Amniotic epithelial cell (primary cell): ENCODE measurements around the gene IFIT1.
"Not testable (repeated sequence)": the region's sequence is repeated elsewhere in the genome, so short reads cannot be mapped to it uniquely, and the experiment has no call there.

Experiments
- DNase-seq: peaks from one replicate; pipeline ENCODE4 v3.0.0-alpha.2; 2010; ENCODE audit warnings: low read depth

The IFIT1 gene

DNA sequence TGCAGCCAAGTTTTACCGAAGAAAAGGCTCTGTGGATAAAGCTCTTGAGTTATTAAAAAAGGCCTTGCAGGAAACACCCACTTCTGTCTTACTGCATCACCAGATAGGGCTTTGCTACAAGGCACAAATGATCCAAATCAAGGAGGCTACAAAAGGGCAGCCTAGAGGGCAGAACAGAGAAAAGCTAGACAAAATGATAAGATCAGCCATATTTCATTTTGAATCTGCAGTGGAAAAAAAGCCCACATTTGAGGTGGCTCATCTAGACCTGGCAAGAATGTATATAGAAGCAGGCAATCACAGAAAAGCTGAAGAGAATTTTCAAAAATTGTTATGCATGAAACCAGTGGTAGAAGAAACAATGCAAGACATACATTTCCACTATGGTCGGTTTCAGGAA lies 10.6 kb downstream of the IFIT1 start:
- no peak for DNase-seq

DNA sequence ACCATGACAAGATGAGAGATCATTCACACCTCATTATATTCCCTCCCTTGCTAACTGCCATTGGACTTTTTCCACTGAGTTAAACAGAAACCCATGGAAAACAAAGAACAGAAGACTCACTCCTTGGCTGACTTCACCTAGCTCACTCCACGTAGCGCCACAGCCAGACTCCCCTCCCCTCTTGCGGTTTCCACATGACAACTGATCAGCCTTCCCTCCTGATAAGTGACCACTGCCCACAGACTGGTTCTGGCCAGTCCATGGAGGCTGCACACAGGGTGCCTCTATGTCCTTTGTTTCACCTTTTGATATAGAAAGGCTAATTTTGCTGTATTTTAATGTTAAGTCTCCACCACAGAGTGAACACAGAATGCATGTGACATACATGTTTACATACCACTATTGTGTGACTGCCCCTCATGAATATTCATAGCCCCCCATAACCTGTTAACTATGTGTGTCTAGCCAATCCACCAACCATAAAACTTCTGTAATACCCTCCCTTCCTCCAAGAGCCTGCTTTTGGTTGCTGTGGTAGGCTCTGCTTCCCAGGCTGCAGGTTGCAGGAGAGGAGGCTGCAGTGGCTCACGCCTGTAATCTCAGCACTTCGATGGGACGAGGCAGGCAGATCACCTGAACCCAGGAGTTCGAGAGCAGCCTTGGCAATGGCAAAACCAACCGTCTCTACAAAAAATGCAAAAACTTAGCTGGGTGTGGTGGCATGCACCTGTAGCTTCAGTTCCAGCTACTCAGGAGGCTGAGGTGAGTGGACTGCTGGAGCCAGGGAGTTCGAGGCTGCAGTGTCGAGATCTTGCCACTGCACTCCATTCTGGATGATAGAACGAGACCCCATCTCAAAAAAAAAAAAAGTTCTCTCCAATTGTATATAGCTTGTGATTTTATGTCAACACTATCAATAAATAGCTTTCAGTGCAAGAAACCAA lies 12.0 kb downstream of the IFIT1 start:
- DNase-seq, result peak; percentile 48

DNA sequence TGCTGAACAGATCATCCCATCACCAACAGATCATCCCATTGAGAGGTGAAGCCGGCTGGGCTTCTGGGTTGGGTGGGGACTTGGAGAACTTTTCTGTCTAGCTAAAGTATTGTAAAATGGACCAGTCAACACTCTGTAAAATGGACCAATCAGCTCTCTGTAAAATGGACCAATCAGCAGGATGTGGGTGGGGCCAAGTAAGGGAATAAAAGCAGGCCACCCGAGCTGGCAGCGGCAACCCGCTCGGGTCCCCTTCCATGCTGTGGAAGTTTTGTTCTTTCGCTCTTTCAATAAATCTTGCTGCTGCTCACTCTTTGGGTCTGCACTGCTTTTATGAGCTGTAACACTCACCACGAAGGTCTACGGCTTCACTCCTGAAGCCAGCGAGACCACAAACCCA lies 13.8 kb downstream of the IFIT1 start:
- DNase-seq, result not testable (repeated sequence)

DNA sequence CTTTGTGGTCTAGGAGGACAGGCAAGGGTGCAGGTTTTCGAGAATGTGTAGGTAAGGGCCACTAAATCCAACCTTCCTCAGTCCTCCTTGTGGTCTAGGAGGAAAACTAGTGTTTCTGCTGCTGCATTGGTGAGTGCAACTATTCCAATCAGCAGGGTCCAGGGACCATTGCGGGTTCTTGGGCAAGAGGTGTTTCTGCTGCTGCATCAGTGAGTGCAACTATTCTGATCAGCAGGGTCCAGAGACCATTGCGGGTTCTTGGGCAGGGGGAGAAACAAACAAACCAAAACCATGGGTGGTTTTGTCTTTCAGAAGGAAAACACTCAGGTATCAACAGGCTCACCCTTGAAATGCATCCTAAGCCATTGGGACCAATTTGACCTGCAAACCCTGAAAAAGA lies 15.4 kb downstream of the IFIT1 start:
- DNase-seq, result not testable (repeated sequence)

- DNase-seq, result not testable (repeated sequence)
These were observed 16.9 kb downstream of the IFIT1 start for GRCh38 chr10:89409282-89409681.

DNA sequence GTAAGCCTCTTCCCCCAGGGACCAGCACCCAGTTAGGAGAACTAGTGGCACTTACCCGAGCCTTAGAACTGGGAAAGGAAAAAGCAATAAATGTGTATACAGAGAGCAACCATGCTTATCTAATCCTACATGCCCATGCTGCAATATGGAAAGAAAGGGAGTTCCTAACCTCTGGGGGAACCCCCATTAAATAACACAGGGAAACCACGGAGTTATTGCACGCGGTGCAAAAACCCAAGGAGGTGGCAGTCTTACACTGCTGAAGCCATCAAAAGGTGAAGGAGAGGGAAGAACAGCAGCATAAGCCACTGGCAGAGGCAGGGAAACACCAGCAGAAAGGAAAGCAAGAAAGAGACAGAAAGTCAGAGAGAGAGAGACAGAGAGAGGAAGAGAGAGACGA lies 18.1 kb downstream of the IFIT1 start:
- not testable (repeated sequence) for DNase-seq

- not testable (repeated sequence) for DNase-seq
These were observed 18.7 kb downstream of the IFIT1 start for GRCh38 chr10:89411135-89411534.

- DNase-seq, result not testable (repeated sequence)
These were observed 19.9 kb downstream of the IFIT1 start for GRCh38 chr10:89412276-89412675.

DNA sequence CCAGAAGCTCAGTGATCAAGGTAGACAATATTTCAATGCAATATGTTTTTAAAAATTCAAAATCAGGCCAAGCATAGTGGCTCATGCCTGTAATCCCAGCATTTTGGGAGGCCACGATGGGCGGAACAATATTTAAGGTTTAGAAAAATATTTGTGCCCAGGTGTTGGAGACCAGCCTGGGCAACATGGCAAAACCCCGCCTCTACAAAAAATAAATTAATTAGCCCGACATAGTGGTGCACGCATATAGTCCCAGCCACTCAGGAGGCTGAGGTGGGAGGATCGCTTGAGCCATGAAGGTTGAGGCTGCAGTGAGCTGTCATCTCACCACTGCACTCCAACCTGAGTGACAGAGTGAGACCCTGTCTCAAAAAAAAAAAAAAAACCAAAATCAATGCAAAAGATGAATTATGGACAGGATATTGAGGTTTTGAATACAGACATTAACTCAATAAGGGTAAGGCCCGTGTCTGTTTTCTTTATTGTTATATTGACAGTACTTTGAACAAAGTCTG lies 21.0 kb downstream of the IFIT1 start:
- no peak for DNase-seq

- peak; percentile 64 for DNase-seq
These were observed 21.9 kb downstream of the IFIT1 start, which contains the start of gene IFIT5 for GRCh38 chr10:89414146-89414878. TSS of gene IFIT5 (plus strand) at chr10:89414568. CDS start at chr10:89414799, 231 bp downstream.

DNA sequence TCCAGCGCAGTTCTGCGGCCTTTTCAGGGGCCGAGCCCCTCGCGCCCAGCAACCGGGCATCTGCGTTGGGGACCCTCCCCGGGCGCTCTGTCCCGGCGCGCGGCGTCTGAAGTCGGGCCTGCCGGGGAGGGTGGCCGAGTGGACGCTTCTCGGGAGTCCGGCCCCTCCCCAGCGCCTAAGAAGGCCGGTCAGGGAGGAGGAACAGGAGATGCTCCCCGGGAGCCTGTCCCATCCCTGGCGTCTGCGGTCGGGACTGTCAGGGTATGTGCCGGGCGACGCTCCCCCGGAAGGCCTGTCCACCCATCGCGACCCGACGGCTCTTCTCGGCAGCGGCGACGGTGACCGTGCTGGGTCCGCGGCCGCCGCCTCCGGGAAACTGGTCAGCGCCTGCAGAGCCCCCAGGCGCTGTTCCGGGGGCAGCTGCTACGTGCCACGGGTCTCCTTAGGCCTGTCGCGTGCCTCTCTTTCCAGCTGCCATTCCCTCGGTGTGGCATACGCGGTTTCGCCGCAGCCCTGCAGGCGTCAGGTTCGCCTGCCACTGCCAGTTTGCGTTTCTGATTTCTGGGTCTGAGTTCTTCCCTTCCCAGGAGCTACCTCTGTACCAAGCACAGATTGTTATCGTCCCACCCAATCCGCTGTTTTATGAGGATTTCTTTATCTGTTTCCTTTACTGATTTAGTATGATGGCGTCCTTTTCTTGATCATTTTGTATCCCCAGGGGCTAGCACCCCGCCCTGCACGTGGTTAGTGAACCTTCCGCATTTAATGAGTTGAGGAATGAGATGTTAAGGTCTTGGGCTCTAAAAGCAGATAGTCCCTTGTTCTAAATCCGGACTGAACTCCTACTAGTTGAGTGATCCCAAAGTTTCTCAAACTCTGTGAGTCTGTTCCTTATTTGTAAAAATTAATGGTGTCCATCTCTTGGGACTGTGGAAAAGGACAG lies 22.7 kb downstream of the IFIT1 start:
- DNase-seq, result no peak

DNA sequence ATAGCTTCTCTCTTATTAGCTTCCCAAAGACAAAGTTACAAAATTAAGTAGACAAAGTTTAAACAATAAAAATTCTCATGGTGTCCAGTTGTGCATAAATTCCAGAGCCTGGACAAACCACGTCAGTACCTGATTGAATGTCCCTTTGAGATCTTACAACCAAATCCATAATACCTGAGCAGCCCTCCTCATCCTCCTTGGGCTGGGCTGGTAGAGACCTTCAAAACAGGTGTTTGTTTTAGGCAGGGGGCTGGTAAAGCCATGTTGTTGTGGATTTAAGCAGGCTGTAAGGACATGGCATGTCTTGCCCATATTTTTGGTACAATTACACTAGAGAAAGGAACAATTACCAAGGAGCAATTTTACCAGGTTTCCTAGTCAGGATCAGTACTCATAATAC lies 24.0 kb downstream of the IFIT1 start:
- no peak for DNase-seq

GRCh38 chr10:89419548-89419947 lies 27.1 kb downstream of the IFIT1 start:
- peak; percentile 34 for DNase-seq

GRCh38 chr10:89421018-89421476 lies 28.6 kb downstream of the IFIT1 start:
- DNase-seq, result no peak

DNA sequence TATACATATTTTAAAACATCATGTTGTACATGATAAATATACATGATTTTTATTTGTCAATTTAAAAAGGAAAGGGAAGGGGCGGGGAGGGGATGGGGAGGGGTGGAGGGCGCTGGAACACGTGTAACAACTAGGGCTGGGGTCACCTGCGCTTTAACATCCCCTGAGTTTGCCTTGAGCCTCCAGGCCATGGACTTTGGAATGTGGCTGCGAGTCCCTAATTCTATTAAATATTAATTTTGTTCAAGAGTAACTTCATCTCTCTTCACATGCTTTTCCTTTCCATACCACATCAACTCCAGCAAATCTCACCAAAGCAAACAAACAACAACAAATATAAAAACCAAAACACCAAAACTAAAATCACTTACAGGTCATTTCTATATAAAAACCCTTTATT lies 32.6 kb downstream of the IFIT1 start:
- no peak for DNase-seq

- peak; percentile 62 for DNase-seq
These were observed 33.9 kb downstream of the IFIT1 start for GRCh38 chr10:89426230-89426868.

DNA sequence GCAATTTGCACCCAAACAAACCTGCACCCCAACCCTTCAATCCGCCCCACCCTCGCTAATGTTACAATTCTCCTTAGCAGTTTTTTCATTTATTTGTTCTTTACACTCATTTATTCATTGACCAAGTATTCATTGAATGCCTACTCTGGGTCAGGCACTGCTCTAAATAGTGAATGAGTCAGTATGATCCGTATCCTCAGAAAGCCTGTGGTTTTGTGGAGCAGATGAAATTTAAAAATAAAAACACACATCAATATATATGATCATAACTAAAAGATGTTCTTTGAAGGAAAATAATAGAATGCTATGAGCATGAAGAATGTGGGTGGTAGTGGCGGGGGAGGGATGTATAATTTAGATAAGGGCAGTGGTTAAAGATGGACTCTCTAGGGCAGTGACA lies 35.2 kb downstream of the IFIT1 start:
- DNase-seq, result peak; percentile 68

- no peak for DNase-seq
These were observed 36.5 kb downstream of the IFIT1 start for GRCh38 chr10:89428877-89429276.

DNA sequence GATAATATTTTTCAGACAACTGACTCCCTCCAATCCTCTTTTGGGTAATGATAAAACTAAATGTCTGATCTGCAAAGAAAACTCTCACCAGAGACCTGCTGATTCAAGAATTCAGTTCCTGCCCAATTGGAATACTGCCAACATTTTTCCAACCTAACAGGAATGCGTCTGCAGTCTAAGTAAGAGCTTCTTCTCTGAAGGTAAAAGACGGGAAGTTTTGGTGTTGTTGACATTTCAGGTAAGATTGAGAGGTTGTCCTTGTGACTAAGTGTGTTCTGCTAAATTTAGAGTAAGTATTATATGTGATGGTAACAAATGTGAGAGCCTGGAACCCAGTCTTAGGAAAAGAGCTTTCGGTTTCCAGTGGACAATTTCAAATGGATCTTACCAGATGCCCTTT lies 39.6 kb downstream of the IFIT1 start:
- peak; percentile 81 for DNase-seq

- DNase-seq, result no peak
These were observed 46.1 kb downstream of the IFIT1 start for GRCh38 chr10:89438525-89438924.
